ENCODE data around the gene PTPRD.

Gene PTPRD

DNA sequence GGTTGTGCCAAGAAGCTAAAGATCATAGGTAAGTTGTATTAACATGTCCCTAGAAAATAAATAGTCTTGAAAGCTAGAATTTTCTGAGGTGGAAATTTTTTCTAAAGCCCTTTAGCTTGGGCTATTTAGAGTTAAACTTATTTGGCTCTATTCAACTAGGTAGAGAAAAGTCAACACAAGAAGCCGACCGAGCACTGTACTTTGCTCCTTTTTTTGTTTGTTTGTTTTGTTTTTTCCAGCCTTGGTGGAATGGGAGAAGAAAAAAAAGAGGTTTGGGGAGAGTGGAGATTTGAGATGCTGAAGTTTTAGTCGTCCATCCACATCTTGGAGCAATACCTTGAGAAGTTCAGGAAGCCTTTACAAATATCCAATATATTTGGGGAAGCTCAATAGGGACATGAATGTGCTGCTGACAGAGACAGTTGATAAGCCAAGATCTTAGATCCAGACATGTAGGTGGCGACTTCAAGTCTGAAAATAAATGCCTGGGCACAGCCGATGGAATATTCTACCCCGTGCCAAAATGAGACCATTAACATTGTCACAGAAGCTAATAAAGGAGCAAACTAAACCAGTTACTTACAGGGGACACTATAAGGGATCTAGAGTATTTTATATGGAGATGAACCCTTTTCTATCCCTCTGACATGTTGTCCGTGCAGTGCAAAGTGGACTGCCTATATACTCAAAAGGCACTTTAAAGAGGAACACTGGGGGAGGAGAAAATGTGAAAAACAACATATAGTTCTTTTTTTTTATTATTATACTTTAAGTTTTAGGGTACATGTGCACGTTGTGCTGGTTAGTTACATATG, 466.1 kb downstream of the PTPRD start:
- DNase-seq = no peak

- no peak for DNase-seq
Observed at GRCh38 chr9:10144355-10144754, 468.4 kb downstream of the PTPRD start.

GRCh38 chr9:10135553-10135952, 477.2 kb downstream of the PTPRD start:
- no peak for DNase-seq

- DNase-seq = no peak
Observed at GRCh38 chr9:10134266-10134665, 478.5 kb downstream of the PTPRD start.

- DNase-seq = no peak
Observed at GRCh38 chr9:10130061-10130675, 482.6 kb downstream of the PTPRD start.

DNA sequence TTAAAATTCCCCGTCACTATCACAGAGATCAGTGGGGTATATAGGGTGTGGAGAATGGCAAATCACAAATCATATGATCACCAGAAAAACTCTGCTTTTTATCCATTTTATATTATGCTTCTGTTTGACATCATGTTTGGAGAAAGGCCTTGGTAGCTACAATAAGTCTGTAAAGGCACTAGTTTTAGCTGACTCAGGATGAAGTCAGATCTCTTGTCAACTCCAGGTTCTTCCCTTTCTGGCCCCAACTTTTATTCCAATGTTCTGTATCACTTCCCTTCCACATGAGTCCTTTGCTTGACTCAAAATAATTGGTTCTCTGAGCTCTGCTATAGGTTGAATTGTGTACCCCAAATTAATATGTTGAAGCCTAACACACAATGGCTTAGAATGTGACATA, 484.9 kb downstream of the PTPRD start:
- DNase-seq = no peak

GRCh38 chr9:10112798-10113197, 500.0 kb downstream of the PTPRD start:
- no peak for DNase-seq

- DNase-seq = no peak
Observed at GRCh38 chr9:10112070-10112469, 500.7 kb downstream of the PTPRD start.

GRCh38 chr9:10108815-10109214, 504.0 kb downstream of the PTPRD start:
- no peak for DNase-seq

- no peak for DNase-seq
Observed at GRCh38 chr9:10104774-10105173, 508.0 kb downstream of the PTPRD start.

DNA sequence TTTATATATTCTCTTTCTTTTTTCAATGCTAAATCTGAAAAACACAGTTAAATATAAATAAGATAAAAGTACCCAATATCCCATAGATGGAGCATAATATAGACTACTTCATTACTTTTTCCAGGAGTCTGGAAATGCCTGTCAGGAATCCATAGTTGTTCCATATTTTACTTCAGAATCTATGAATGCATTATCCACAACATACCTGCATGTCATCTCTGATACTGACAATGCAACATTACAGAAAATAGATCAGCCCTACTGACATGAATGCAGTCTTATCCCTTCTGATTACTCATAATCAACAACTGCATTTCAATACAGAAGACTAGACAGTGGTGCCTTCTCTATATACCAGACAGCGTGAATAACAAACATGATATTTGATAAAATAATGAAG, 517.6 kb downstream of the PTPRD start:
- DNase-seq = no peak

GRCh38 chr9:10094563-10094962, 518.2 kb downstream of the PTPRD start:
- no peak for DNase-seq

DNA sequence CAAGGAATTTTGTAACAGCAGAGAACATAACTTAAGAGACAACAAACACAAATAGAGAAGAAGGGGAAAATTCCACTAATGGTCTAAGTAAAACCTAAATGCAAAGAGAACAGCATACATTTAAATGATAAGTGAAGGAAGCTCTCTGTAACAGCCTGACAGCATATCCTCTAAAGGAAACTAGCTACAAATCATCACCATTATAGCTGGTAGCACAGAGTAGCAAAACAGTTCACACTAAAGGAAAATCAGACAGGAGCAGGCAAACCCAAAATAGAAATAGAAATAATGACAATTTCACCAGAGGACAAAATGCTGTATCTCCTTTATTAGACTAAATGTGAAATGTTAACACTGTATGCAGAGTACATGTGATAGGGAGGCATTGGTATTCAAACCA, 532.8 kb downstream of the PTPRD start:
- DNase-seq = no peak

DNA sequence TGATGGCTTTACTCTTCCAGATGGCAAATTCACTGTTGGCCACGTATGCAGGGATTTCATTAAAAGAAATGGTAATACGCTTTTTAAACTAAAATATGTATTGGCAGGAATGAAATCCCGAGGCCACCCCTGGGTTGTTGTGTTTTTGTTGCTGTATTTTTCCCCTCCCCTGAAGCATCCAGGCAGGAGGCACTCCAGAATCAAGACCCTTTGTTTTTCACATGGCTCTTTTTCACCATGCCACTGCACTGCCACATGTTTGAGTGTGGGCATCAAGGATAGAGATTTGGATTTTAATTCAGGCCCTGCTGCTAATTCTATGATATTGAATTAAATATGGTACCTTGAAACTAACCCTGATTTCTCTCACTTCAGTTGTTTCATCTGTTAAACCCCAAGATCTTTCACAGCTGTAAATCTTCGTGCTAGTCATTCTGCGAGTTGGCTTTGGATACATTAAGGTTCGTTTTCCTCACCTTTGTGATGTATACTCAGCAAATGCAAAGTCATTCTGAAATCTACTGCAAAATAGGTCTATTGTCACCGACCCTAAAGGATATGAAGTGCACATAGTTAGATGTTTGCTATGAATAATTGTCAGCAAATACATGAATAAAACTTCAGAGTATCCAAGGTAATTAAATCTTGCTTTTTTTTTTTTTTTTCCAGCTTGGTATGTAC, 533.4 kb downstream of the PTPRD start:
- no peak for DNase-seq

DNA sequence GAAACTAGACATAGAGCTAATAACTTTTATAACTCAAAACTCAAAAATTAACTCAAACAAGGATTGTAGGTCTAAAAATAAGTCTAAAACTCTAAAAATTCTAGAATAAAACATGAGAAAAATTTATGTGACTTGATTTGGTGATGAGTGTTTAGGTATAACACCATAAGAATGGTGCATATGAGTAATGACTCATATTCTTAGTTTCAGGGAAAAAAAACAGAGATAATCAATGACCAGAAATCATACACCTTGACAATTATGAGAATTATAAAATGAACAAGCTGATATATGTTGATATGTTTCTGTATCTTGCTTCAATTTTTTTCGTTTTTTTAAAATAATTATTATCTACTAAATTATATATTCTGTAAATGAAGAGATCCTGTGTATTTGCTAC, 541.2 kb downstream of the PTPRD start:
- no peak for DNase-seq

DNA sequence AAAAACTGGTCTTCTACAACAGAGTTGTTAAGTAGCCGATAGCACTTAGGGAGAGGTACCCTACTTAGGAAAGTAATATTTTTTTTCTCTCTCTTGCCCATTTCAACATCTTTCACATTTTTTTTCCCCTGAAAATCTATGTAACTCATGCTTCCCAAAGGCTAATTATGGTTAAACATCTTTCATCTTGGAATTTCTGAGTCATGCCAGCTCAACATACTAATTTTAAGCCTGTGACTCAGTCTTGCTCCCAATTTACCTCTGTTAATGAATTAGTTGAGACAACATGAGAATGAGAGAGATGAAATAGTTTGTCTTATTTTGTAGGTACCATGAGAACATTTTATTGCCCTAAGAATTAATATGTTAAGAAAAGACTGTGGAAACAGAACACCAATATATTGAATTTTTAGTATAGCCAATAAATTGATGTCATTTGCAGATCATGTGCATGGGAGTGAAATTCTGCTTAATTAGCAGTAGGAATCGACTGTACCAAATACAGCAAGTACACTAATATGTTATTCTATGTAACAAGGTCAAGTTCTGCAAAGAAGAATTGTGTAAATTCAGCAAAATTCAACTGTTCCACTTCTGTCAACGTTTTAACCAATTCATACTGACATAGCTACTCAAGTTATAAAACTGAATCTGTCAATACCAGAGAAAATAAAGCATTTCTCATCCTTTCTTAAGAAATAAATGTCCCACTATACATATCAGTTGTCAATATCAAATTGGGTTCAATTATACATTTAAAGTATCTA, 550.0 kb downstream of the PTPRD start:
- DNase-seq = no peak

DNA sequence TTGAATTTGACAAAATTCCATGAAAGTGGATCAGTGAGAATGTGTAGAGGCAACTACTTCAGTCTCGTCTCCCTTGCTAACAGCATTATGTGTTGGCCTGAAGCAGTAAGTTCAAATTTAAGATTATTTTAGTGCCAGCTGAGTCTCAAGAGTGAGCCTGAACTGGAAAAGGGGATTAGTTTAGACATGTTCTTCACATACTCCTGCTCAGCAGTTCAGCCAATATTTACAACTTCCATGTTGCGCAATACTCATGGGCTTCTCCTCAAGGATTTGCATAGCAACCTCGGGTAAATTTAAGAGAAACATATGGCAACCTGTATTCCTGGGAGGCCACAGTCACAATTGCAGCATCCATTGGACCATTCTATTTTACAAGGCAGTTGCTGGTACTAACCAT, 553.8 kb downstream of the PTPRD start:
- DNase-seq = no peak

DNA sequence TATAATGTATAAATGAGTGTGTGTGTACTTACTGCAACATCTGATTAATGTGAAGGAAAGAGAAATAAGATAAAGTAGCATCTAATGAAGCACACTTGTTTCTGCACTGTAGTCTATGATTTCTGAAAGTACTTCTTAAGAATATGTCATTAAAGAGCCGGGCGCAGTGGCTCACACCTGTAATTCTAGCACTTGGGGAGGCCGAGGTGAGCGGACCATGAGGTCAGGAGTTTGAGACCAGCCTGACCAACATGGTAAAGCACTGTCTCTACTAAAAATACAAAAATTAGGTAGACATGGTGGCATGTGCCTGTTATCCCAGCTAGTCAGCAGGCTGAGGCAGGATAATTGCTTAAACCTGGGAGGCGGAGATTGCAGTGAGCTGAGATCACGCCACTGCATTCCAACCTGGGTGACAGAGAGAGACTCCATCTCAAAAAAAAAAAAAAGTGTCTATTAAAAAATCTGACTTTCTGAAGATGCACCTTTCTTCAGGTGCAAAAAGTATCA, 556.9 kb downstream of the PTPRD start:
- no peak for DNase-seq

- DNase-seq = no peak
Observed at GRCh38 chr9:10054456-10054855, 558.3 kb downstream of the PTPRD start.

DNA sequence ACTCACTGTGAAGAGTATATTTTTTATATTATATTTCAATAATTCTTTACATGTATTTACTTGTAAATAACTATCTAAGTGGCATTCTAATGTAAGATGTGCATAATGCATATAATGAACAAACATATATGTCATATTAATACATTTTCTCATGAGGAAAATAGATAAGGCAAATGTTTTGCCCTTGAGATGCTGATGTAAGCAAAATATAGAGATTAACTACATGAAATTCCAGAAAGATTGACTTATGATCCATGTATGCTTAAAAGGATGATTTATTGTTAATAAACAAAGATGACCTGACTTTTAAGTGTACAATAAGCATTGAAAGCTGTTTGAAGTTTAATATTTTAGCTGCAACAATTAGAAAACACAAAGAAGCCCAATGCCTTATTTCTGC, 559.9 kb downstream of the PTPRD start:
- DNase-seq = no peak

DNA sequence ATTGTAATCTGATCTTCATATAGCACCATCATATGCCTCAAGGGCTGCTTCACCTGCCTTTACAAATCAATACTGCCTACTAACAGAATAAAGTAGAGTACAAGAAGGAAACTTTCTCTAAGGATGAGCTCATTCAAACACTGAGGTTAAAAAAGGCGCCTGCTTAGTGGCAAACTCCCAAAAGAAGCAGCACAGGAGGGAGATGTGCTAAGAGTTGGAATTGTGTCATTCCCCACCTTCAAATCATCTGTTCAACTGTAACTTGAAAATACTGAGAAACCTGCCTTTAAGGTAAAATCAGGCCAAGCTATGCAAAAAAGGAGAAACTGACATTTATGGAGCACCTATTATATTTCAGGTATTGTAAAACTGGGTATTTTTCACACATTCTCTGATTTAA, 560.6 kb downstream of the PTPRD start:
- no peak for DNase-seq

DNA sequence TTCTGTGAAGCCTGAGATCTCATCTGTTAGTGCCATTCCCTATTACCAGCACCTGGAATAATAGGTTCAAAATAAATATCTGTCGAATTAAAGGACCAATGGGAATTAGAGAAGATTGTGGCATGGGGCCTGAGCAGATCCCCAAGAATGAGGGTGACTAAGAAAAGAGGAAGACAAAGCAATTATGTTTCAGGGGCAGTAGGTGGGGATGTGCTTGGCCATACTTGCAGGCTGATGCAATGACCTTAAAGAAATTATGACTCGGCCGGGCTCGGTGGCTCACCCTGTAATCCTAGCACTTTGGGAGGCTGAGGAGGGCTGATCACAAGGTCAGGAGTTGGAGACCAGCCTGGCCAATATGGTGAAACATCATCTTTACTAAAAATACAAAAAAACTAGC, 562.8 kb downstream of the PTPRD start:
- DNase-seq = no peak

DNA sequence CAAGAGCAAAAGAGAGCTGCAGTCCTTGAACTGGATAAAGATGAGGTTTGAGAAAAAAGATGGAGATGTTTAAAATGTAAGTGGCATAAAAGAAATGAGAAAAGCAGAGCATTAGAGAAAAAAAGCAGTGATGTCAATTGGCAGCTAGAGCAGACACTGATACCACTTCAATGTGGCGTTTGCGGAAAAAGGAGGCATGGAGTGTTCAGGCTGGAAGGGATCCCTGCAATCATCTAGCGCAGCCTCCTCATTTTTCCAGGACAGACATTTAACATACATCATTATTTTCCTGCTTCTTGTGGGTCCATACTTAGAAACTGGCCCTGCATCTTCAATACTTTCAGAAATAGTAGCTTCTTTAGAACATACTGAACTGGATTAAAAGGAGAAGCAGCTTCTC, 563.8 kb downstream of the PTPRD start:
- DNase-seq = no peak
